Neural progenitor cell (in vitro differentiated cells): ENCODE data around the gene TNP2. TPM values are rescaled to one million over a fixed set of nuclear protein-coding genes. Genes with fewer than 3 reads are reported as not detected.

Source experiments
- DNase-seq: peaks from one replicate; pipeline ENCODE4 v3.0.0-alpha.2; 2016; ENCODE audit warnings: low spot score
- H2AFZ ChIP-seq: fragments of 200-600 bp; sonication (generic); replicated peaks from 2 replicates; pipeline ENCODE4 v1.6.1; 2016; ENCODE audit warnings: antibody characterized with exemption
- H3F3A ChIP-seq: fragments of 200-600 bp; sonication (generic); 2 replicates; pipeline ENCODE4 v1.6.1; 2016; ENCODE audit warnings: antibody characterized with exemption, low read depth
- H3K27ac ChIP-seq: fragments of 200-600 bp; sonication (generic); 2 replicates; pipeline ENCODE4 v1.5.1; 2016; ENCODE audit warnings: mild to moderate bottlenecking
- H3K27me3 ChIP-seq: fragments of 200-600 bp; sonication (generic); 2 replicates; pipeline ENCODE4 v1.6.1; 2016; ENCODE audit warnings: mild to moderate bottlenecking, moderate library complexity
- H3K36me3 ChIP-seq: fragments of 200-600 bp; sonication (generic); 2 replicates; pipeline ENCODE4 v1.5.1; 2016
- H3K4me1 ChIP-seq: fragments of 200-600 bp; sonication (generic); 2 replicates; pipeline ENCODE4 v1.6.1; 2016; ENCODE audit warnings: mixed run types
- H3K4me2 ChIP-seq: fragments of 200-600 bp; sonication (generic); 2 replicates; pipeline ENCODE4 v1.6.1; 2016
- H3K4me3 ChIP-seq: fragments of 200-600 bp; sonication (generic); 2 replicates; pipeline ENCODE4 v1.5.1; 2016
- H3K79me2 ChIP-seq: fragments of 200-600 bp; sonication (generic); 2 replicates; pipeline ENCODE4 v1.6.1; 2016; ENCODE audit warnings: low read depth
- H3K9ac ChIP-seq: fragments of 200-600 bp; sonication (generic); 2 replicates; pipeline ENCODE4 v1.6.1; 2016
- H3K9me3 ChIP-seq: fragments of 200-600 bp; sonication (generic); 2 replicates; pipeline ENCODE4 v1.5.1; 2016; ENCODE audit warnings: low read depth
- H4K20me1 ChIP-seq: fragments of 200-600 bp; sonication (generic); 2 replicates; pipeline ENCODE4 v1.6.1; 2016; ENCODE audit warnings: low read depth
- H3K27ac Mint-ChIP-seq: 3 replicates; pipeline ENCODE4 v1.8.0; 2021; ENCODE audit warnings: mixed read lengths
- H3K27me3 Mint-ChIP-seq: 2 replicates; pipeline ENCODE4 v1.8.0; 2022; ENCODE audit warnings: low read depth, mild to moderate bottlenecking, inconsistent platforms, moderate library complexity, mixed read lengths; ENCODE audit not compliant: insufficient read depth
- H3K36me3 Mint-ChIP-seq: 3 replicates; pipeline ENCODE4 v1.8.0; 2021; ENCODE audit warnings: mixed read lengths
- H3K4me1 Mint-ChIP-seq: 3 replicates; pipeline ENCODE4 v1.8.0; 2021; ENCODE audit warnings: mixed read lengths
- H3K4me3 Mint-ChIP-seq: 3 replicates; pipeline ENCODE4 v1.8.0; 2021; ENCODE audit warnings: mild to moderate bottlenecking, moderate library complexity, mixed read lengths
- H3K9me3 Mint-ChIP-seq: 3 replicates; pipeline ENCODE4 v1.8.0; 2020; ENCODE audit warnings: mixed read lengths
- CTCF ChIP-seq: fragments of 200-600 bp; sonication (generic); IDR thresholded peaks from 2 replicates; pipeline ENCODE4 v1.5.1; 2017; ENCODE audit warnings: antibody characterized with exemption, mild to moderate bottlenecking
- EZH2 ChIP-seq: fragments of 200-600 bp; sonication (generic); IDR thresholded peaks from 2 replicates; pipeline ENCODE4 v1.6.1; 2017; ENCODE audit warnings: antibody characterized with exemption, mild to moderate bottlenecking, moderate library complexity
- EZH2phosphoT487 ChIP-seq: fragments of 200-600 bp; sonication (generic); IDR thresholded peaks from 2 replicates; pipeline ENCODE4 v1.6.1; 2017; ENCODE audit warnings: antibody characterized with exemption
- total RNA-seq: library from RNA; depleted of rRNA; stranded (reverse); fragments of >200 nt; gene quantifications from 2 replicates; pipeline ENCODE4 v1.2.3, GENCODE V29; 2015; ENCODE audit warnings: low replicate concordance

The TNP2 gene
- total RNA-seq, 1 donor from 2014 or later, result not detected

GRCh38 chr16:11315510-11315909 lies 46.4 kb upstream of the TNP2 start:
- Histone ChIP-seq H3K9ac (no peak overlapping the region), H3K27me3 (peaks cover 30% of the 10 kb centered on the region), H3K4me3 (peak overlapping the region; percentile 10), H3K27ac (no peak overlapping the region), H3K9me3 (no peaks in the 10 kb centered on the region), H4K20me1 (no peaks in the 10 kb centered on the region), H2AFZ (no peak overlapping the region), H3K36me3 (no peaks in the 10 kb centered on the region), H3K4me1 (peaks cover 15% of the 10 kb centered on the region), H3F3A (peaks cover 26% of the 10 kb centered on the region), H3K79me2 (no peaks in the 10 kb centered on the region), H3K4me2 (peak overlapping the region; percentile 65)
- Mint-ChIP-seq H3K4me1 (peaks cover 41% of the 10 kb centered on the region), H3K27ac (no peak overlapping the region), H3K4me3 (no peak overlapping the region), H3K36me3 (no peaks in the 10 kb centered on the region), H3K9me3 (no peaks in the 10 kb centered on the region), H3K27me3 (peaks cover 9% of the 10 kb centered on the region)
- no peak for TF ChIP-seq EZH2
- peak; percentile 28 for TF ChIP-seq CTCF
- DNase-seq, result peak; percentile 94

GRCh38 chr16:11314309-11314894 lies 45.3 kb upstream of the TNP2 start:
- TF ChIP-seq CTCF (no peak), EZH2phosphoT487 (no peak), EZH2 (no peak)
- no peak overlapping the region for H3K4me2 ChIP-seq
- Mint-ChIP-seq H3K4me3 (no peak overlapping the region), H3K9me3 (no peaks in the 10 kb centered on the region), H3K27me3 (peaks cover 9% of the 10 kb centered on the region), H3K36me3 (no peaks in the 10 kb centered on the region), H3K4me1 (peaks cover 40% of the 10 kb centered on the region), H3K27ac (no peak overlapping the region)
- no peak overlapping the region for H3K9ac ChIP-seq
- no peaks in the 10 kb centered on the region for H3K79me2 ChIP-seq
- H3K9me3 ChIP-seq, result no peaks in the 10 kb centered on the region
- no peak for DNase-seq
- H2AFZ ChIP-seq, result no peak overlapping the region
- peaks cover 30% of the 10 kb centered on the region for H3K27me3 ChIP-seq
- H3K27ac ChIP-seq, result no peak overlapping the region
- H4K20me1 ChIP-seq, result no peaks in the 10 kb centered on the region
- H3K36me3 ChIP-seq, result no peaks in the 10 kb centered on the region
- peaks cover 26% of the 10 kb centered on the region for H3F3A ChIP-seq
- H3K4me3 ChIP-seq, result no peak overlapping the region
- peaks cover 15% of the 10 kb centered on the region for H3K4me1 ChIP-seq

GRCh38 chr16:11313493-11314308 lies 44.6 kb upstream of the TNP2 start:
- Histone ChIP-seq H3F3A (peaks cover 26% of the 10 kb centered on the region), H3K79me2 (no peaks in the 10 kb centered on the region), H2AFZ (no peak overlapping the region), H3K4me1 (peaks cover 18% of the 10 kb centered on the region), H3K27me3 (peaks cover 30% of the 10 kb centered on the region), H4K20me1 (no peaks in the 10 kb centered on the region), H3K4me2 (no peak overlapping the region), H3K4me3 (no peak overlapping the region), H3K27ac (no peak overlapping the region), H3K36me3 (no peaks in the 10 kb centered on the region), H3K9me3 (no peaks in the 10 kb centered on the region), H3K9ac (no peak overlapping the region)
- Mint-ChIP-seq H3K36me3 (no peaks in the 10 kb centered on the region), H3K27ac (no peak overlapping the region), H3K4me3 (no peak overlapping the region), H3K9me3 (no peaks in the 10 kb centered on the region), H3K4me1 (peaks cover 40% of the 10 kb centered on the region), H3K27me3 (peaks cover 9% of the 10 kb centered on the region)
- DNase-seq, result no peak
- TF ChIP-seq EZH2, result no peak
- no peak for TF ChIP-seq CTCF
- no peak for TF ChIP-seq EZH2phosphoT487
